Thyroid gland (tissue), 4 donors: ENCODE data around the gene PSMD8.

ENCODE experiments used
- POLR2A ChIP-seq, 2 donors: fragments of 450-650 bp; IDR thresholded peaks; one replicate each; pipeline ENCODE4 v1.6.1; 2017; ENCODE audit warnings: antibody characterized with exemption in 2 of 2, mild to moderate bottlenecking in 2 of 2, moderate library complexity in 1 of 2
- TF ChIP-seq, protein P1 (sequence below), 6 experiments: fragments of 200-600 bp in 3 of 6; fragments of 450-650 bp in 3 of 6; sonication (generic) in 3 of 6; IDR thresholded peaks; one replicate each; pipeline ENCODE4 v1.5.1; 2016 to 2019; ENCODE audit warnings: antibody characterized with exemption in 6 of 6, mild to moderate bottlenecking in 2 of 6, inconsistent platforms in 1 of 6, moderate library complexity in 1 of 6

DNA sequence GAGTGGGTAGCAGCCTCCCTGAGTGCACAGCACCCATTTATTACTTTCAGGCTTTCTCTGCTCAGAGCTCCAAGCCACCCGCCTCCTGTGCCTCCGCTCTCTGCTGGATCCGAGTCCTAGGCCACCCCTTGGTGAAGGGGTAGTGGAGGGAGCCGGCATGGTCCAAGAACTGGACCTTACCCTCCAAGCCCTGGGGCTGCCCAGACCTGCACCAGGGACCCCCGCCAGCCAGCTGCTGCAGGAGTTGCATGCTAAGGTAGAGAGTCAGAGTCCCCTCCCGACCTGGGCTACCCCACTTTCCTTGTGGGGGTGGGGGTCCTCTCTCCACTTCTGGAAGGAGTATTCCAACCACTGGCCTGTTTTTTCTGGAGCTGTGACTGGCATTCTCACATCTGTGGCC, 30.5 kb downstream of the PSMD8 start:
- TF ChIP-seq, protein P1, sequence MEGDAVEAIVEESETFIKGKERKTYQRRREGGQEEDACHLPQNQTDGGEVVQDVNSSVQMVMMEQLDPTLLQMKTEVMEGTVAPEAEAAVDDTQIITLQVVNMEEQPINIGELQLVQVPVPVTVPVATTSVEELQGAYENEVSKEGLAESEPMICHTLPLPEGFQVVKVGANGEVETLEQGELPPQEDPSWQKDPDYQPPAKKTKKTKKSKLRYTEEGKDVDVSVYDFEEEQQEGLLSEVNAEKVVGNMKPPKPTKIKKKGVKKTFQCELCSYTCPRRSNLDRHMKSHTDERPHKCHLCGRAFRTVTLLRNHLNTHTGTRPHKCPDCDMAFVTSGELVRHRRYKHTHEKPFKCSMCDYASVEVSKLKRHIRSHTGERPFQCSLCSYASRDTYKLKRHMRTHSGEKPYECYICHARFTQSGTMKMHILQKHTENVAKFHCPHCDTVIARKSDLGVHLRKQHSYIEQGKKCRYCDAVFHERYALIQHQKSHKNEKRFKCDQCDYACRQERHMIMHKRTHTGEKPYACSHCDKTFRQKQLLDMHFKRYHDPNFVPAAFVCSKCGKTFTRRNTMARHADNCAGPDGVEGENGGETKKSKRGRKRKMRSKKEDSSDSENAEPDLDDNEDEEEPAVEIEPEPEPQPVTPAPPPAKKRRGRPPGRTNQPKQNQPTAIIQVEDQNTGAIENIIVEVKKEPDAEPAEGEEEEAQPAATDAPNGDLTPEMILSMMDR (IDR thresholded peaks at IDR 0.05), result no peak
- no peak for TF ChIP-seq POLR2A (IDR thresholded peaks at IDR 0.05)
